Neural cell (in vitro differentiated cells): ENCODE data around the gene GMPR. TPM values are rescaled to one million over a fixed set of nuclear protein-coding genes. Genes with fewer than 3 reads are reported as not detected.

Source experiments
- H2AFZ ChIP-seq: fragments of 200-600, 300-800 bp; sonication (generic), shearing (Covaris generic); 2 replicates; pipeline ENCODE4 v1.6.0; 2014; ENCODE audit warnings: low read depth, mild to moderate bottlenecking, antibody characterized with exemption, low read length, moderate library complexity
- H3F3A ChIP-seq: fragments of 200-600 bp; shearing (Covaris generic); 2 replicates; pipeline ENCODE4 v1.6.1; 2016; ENCODE audit warnings: mild to moderate bottlenecking, moderate library complexity, mixed read lengths, antibody characterized with exemption, low read length; ENCODE audit not compliant: insufficient read depth, poor library complexity, severe bottlenecking
- H3K27ac ChIP-seq: fragments of 200-600, 300-800 bp; sonication (generic), shearing (Covaris generic); 2 replicates; pipeline ENCODE4 v1.5.1; 2014; ENCODE audit warnings: mild to moderate bottlenecking, low read length, moderate library complexity
- H3K27me3 ChIP-seq: fragments of 300-800, 200-600 bp; sonication (generic), shearing (Covaris generic); 2 replicates; pipeline ENCODE4 v1.6.0; 2014; ENCODE audit warnings: mild to moderate bottlenecking, low read depth, low read length, moderate library complexity; ENCODE audit not compliant: insufficient read depth
- H3K36me3 ChIP-seq: fragments of 300-800, 200-600 bp; sonication (generic), shearing (Covaris generic); 2 replicates; pipeline ENCODE4 v1.5.1; 2014; ENCODE audit warnings: mild to moderate bottlenecking, antibody characterized with exemption, low read length, moderate library complexity; ENCODE audit not compliant: insufficient read depth
- H3K4me2 ChIP-seq: fragments of 300-800, 200-600 bp; sonication (generic), shearing (Covaris generic); 2 replicates; pipeline ENCODE4 v1.6.0; 2014; ENCODE audit warnings: mild to moderate bottlenecking, low read length
- H3K4me3 ChIP-seq: fragments of 300-800, 200-600 bp; sonication (generic), shearing (Covaris generic); 2 replicates; pipeline ENCODE4 v1.5.1; 2014; ENCODE audit warnings: mild to moderate bottlenecking, low read length, moderate library complexity
- H3K79me2 ChIP-seq: fragments of 200-600 bp; shearing (Covaris generic); replicated peaks from 2 replicates; pipeline ENCODE4 v1.6.0; 2014; ENCODE audit warnings: mild to moderate bottlenecking, low read length, moderate library complexity; ENCODE audit not compliant: insufficient read depth
- H3K9ac ChIP-seq: fragments of 300-800, 200-600 bp; sonication (generic), shearing (Covaris generic); 2 replicates; pipeline ENCODE4 v1.6.1; 2016; ENCODE audit warnings: mild to moderate bottlenecking, low read length, mixed read lengths
- H3K9me2 ChIP-seq: fragments of 200-600 bp; shearing (Covaris generic); 2 replicates; pipeline ENCODE4 v1.6.1; 2016; ENCODE audit warnings: mild to moderate bottlenecking, low read length, mixed read lengths; ENCODE audit not compliant: insufficient read depth
- H3K9me3 ChIP-seq: fragments of 200-600, 300-800 bp; sonication (generic), shearing (Covaris generic); 2 replicates; pipeline ENCODE4 v1.6.1; 2016; ENCODE audit warnings: mild to moderate bottlenecking, mixed run types, low read length, moderate library complexity, mixed read lengths
- H4K20me1 ChIP-seq: fragments of 200-600 bp; shearing (Covaris generic); 2 replicates; pipeline ENCODE4 v1.6.1; 2016; ENCODE audit warnings: mild to moderate bottlenecking, mixed run types; ENCODE audit not compliant: insufficient read depth
- CTCF ChIP-seq: fragments of 450-650 bp; IDR thresholded peaks from 2 replicates; pipeline ENCODE4 v1.5.1; 2014; ENCODE audit warnings: antibody characterized with exemption, mild to moderate bottlenecking, moderate library complexity; ENCODE audit not compliant: poor library complexity, severe bottlenecking
- EP300 ChIP-seq: fragments of 450-650 bp; conservative IDR thresholded peaks from 2 replicates; pipeline ENCODE4 v1.6.1; 2014; ENCODE audit warnings: antibody characterized with exemption, mild to moderate bottlenecking, moderate library complexity; ENCODE audit not compliant: poor library complexity, severe bottlenecking
- EZH2 ChIP-seq: fragments of 200-600, 300-800 bp; shearing (Covaris generic), sonication (generic); IDR thresholded peaks from 2 replicates; pipeline ENCODE4 v1.6.1; 2014; ENCODE audit warnings: antibody characterized with exemption, low read length, borderline replicate concordance, mild to moderate bottlenecking; ENCODE audit not compliant: insufficient read depth, poor library complexity, severe bottlenecking
- MXI1 ChIP-seq: fragments of 450-650 bp; conservative IDR thresholded peaks from 2 replicates; pipeline ENCODE4 v1.6.1; 2014; ENCODE audit warnings: antibody characterized with exemption, mild to moderate bottlenecking; ENCODE audit not compliant: poor library complexity, severe bottlenecking
- POLR2AphosphoS5 ChIP-seq: IDR thresholded peaks from 2 replicates; pipeline ENCODE4 v1.6.1; 2012
- SMC3 ChIP-seq: fragments of 450-650 bp; conservative IDR thresholded peaks from 2 replicates; pipeline ENCODE4 v1.6.1; 2014; ENCODE audit warnings: antibody characterized with exemption, mild to moderate bottlenecking, moderate library complexity; ENCODE audit not compliant: poor library complexity
- TAF1 ChIP-seq: IDR thresholded peaks from 2 replicates; pipeline ENCODE4 v1.6.1; 2012; ENCODE audit warnings: low read depth
- polyA plus RNA-seq: library from polyadenylated mRNA; depleted of rRNA; stranded (reverse); fragments of >200 nt; gene quantifications from 2 replicates; pipeline ENCODE4 v1.2.3, GENCODE V29; 2014
- TF ChIP-seq, protein P1 (sequence below): IDR thresholded peaks from 2 replicates; pipeline ENCODE4 v1.6.1; 2012; ENCODE audit warnings: borderline replicate concordance

Gene GMPR
- polyA plus RNA-seq, 1 donor from 2014 or later: not detected

- no peaks in the 10 kb centered on the region for H3K79me2 ChIP-seq
- no peaks in the 10 kb centered on the region for H3K27me3 ChIP-seq
- TF ChIP-seq, protein P1, sequence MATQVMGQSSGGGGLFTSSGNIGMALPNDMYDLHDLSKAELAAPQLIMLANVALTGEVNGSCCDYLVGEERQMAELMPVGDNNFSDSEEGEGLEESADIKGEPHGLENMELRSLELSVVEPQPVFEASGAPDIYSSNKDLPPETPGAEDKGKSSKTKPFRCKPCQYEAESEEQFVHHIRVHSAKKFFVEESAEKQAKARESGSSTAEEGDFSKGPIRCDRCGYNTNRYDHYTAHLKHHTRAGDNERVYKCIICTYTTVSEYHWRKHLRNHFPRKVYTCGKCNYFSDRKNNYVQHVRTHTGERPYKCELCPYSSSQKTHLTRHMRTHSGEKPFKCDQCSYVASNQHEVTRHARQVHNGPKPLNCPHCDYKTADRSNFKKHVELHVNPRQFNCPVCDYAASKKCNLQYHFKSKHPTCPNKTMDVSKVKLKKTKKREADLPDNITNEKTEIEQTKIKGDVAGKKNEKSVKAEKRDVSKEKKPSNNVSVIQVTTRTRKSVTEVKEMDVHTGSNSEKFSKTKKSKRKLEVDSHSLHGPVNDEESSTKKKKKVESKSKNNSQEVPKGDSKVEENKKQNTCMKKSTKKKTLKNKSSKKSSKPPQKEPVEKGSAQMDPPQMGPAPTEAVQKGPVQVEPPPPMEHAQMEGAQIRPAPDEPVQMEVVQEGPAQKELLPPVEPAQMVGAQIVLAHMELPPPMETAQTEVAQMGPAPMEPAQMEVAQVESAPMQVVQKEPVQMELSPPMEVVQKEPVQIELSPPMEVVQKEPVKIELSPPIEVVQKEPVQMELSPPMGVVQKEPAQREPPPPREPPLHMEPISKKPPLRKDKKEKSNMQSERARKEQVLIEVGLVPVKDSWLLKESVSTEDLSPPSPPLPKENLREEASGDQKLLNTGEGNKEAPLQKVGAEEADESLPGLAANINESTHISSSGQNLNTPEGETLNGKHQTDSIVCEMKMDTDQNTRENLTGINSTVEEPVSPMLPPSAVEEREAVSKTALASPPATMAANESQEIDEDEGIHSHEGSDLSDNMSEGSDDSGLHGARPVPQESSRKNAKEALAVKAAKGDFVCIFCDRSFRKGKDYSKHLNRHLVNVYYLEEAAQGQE: no peak
- TF ChIP-seq SMC3: no peak
- no peak for TF ChIP-seq TAF1
- TF ChIP-seq POLR2AphosphoS5: no peak
- no peaks in the 10 kb centered on the region for H3K36me3 ChIP-seq
- H2AFZ ChIP-seq: no peak overlapping the region
- no peaks in the 10 kb centered on the region for H3K9me2 ChIP-seq
- H3K9me3 ChIP-seq: no peaks in the 10 kb centered on the region
- H3K4me3 ChIP-seq: peak overlapping the region; percentile 0
- no peaks in the 10 kb centered on the region for H3F3A ChIP-seq
- H3K9ac ChIP-seq: no peak overlapping the region
- no peak overlapping the region for H3K4me2 ChIP-seq
- no peaks in the 10 kb centered on the region for H4K20me1 ChIP-seq
- peak overlapping the region; percentile 15 for H3K27ac ChIP-seq
Measured at GRCh38 chr6:16301511-16301910, 63.1 kb downstream of the GMPR start.

GRCh38 chr6:16302721-16303552 lies 64.5 kb downstream of the GMPR start:
- no peak overlapping the region for H3K4me3 ChIP-seq
- no peaks in the 10 kb centered on the region for H3F3A ChIP-seq
- no peaks in the 10 kb centered on the region for H3K9me3 ChIP-seq
- H3K4me2 ChIP-seq: no peak overlapping the region
- H2AFZ ChIP-seq: no peak overlapping the region
- TF ChIP-seq, protein P1: no peak
- H3K27me3 ChIP-seq: no peaks in the 10 kb centered on the region
- no peaks in the 10 kb centered on the region for H3K36me3 ChIP-seq
- no peaks in the 10 kb centered on the region for H3K79me2 ChIP-seq
- H3K9me2 ChIP-seq: no peaks in the 10 kb centered on the region
- H3K9ac ChIP-seq: no peak overlapping the region
- H3K27ac ChIP-seq: no peak overlapping the region
- H4K20me1 ChIP-seq: no peaks in the 10 kb centered on the region

DNA sequence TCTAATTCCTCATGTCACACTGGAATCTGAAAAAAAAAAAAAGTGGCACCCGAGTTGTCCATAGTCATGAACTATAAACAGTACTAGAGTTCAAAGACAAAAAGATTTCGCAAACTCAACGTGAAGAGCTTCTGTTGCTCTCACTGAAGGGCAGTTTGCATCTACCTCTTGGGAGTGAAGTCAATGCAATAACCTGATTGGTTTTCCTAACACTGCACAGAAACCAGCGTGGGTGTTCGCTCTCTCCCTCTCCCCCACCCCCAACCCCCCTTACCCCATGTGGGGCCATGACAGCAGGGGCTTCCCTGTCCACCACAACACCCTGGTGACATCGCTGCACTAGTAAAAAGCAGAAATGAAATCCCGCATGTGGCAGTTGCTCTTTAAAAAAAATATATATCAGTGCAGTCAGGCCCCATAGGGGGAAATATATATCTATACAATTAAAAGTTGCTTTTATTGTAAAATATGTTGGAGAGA lies 66.9 kb downstream of the GMPR start:
- H3K9me2 ChIP-seq: no peaks in the 10 kb centered on the region
- no peaks in the 10 kb centered on the region for H3K79me2 ChIP-seq
- TF ChIP-seq CTCF (no peak), EP300 (no peak), EZH2 (no peak), SMC3 (no peak), POLR2AphosphoS5 (no peak), MXI1 (no peak)
- TF ChIP-seq, protein P1: no peak

More for the DNA sequence above, 66.9 kb downstream of the GMPR start:
- Histone ChIP-seq H3K27ac (no peak overlapping the region), H4K20me1 (no peaks in the 10 kb centered on the region), H3K9ac (no peak overlapping the region), H3K36me3 (no peaks in the 10 kb centered on the region), H2AFZ (no peak overlapping the region), H3K4me3 (no peak overlapping the region), H3K4me2 (no peak overlapping the region), H3K27me3 (no peaks in the 10 kb centered on the region), H3K9me3 (no peaks in the 10 kb centered on the region), H3F3A (no peaks in the 10 kb centered on the region)
